GM06990 (cell line): ENCODE measurements around the gene ZNF48.

Experiments
- DNase-seq: peaks from one replicate; pipeline ENCODE4 v3.0.0-alpha.2; 2011; ENCODE audit not compliant: insufficient read length; ENCODE audit errors: extremely low read depth
- H3K27me3 ChIP-seq: replicated peaks from 2 replicates; pipeline ENCODE4 v1.6.0; 2011; ENCODE audit warnings: low read length; ENCODE audit not compliant: control insufficient read depth, insufficient read depth
- H3K36me3 ChIP-seq: 2 replicates; pipeline ENCODE4 v1.5.1; 2011; ENCODE audit warnings: low read length; ENCODE audit not compliant: control insufficient read depth, insufficient read depth
- H3K4me3 ChIP-seq: replicated peaks from 2 replicates; pipeline ENCODE4 v1.5.1; 2011; ENCODE audit warnings: low read depth, mild to moderate bottlenecking, control low read depth, low read length
- TF ChIP-seq, protein P1 (sequence below): IDR thresholded peaks from 2 replicates; pipeline ENCODE4 v1.5.1; 2011; ENCODE audit warnings: low read length, control low read depth, mild to moderate bottlenecking, inconsistent platforms; ENCODE audit not compliant: insufficient read depth, poor library complexity, severe bottlenecking

ZNF48 gene

DNA sequence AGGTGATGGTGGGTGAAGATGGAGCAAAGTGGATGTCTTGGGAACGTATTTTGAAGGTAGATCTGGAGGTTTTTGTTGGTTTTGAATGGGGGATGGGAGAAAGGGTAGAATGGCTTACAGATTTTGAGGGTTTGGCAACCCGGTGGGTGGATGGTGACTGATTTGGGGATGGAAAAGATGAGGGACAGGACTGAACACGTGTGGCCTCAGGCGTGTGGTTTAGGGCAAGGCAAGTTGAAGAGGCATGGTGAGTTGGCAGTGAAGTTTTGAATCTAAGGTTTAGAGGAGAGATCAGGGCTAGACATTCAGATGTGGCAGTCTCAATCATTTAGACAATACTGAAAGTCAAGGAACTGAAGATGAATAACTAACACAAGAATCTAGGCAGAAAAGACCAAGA, 39.6 kb downstream of the ZNF48 start:
- no peaks in the 10 kb centered on the region for H3K27me3 ChIP-seq

DNA sequence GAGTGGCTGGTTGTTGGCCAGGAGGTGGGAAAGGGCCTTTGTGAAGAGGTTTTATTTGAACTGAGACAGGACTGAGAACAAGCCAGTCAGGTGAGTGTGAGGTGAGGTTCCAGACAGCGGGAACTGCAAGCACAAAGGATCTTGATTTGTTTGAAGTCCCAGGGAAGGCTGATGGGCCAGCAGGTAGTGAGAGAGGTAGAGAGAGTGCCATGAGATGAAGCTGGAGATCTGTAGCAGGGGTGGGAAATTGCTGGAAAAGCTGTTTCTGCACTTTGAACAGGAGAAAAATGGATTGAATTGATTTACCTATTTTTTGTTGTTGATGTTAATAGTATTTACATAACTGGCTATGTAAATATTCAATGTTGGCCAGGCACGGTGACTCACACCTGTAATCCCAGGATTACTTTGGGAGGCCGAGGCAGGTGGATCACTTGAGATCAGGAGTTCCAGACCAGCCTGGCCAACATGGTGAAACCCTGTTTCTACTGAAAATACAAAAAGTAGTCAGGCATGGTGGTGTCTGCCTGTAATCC, 42.4 kb downstream of the ZNF48 start:
- TF ChIP-seq, protein P1, sequence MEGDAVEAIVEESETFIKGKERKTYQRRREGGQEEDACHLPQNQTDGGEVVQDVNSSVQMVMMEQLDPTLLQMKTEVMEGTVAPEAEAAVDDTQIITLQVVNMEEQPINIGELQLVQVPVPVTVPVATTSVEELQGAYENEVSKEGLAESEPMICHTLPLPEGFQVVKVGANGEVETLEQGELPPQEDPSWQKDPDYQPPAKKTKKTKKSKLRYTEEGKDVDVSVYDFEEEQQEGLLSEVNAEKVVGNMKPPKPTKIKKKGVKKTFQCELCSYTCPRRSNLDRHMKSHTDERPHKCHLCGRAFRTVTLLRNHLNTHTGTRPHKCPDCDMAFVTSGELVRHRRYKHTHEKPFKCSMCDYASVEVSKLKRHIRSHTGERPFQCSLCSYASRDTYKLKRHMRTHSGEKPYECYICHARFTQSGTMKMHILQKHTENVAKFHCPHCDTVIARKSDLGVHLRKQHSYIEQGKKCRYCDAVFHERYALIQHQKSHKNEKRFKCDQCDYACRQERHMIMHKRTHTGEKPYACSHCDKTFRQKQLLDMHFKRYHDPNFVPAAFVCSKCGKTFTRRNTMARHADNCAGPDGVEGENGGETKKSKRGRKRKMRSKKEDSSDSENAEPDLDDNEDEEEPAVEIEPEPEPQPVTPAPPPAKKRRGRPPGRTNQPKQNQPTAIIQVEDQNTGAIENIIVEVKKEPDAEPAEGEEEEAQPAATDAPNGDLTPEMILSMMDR = no peak
- DNase-seq = no peak
- Histone ChIP-seq H3K36me3 (no peaks in the 10 kb centered on the region; the same call in 1 of the 2 replicates), H3K4me3 (no peak overlapping the region), H3K27me3 (no peaks in the 10 kb centered on the region)

More for the DNA sequence above, 39.6 kb downstream of the ZNF48 start:
- Histone ChIP-seq H3K4me3 (no peak overlapping the region), H3K36me3 (no peaks in the 10 kb centered on the region)
- TF ChIP-seq, protein P1 = no peak
- no peak for DNase-seq

DNA sequence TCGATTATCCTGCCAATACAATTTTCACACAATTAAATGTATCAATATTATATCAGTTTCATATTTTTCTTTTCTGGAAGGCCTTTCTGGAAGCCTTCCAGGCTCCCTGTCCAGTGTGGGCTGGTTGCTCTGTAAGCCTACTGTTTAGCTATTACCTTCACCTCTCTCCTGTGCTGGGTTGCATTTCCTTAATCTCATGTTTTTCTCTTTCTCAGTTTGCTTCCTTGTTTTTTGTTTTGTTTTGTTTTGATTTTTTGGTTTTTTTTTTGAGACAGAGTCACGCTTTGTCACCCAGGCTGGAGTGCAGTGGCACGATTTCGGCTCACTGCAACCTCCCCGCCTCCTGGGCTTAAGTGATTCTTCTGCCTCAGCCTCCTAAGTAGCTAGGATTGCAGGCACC, 43.6 kb downstream of the ZNF48 start:
- Histone ChIP-seq H3K4me3 (no peak overlapping the region), H3K36me3 (peaks cover 1% of the 10 kb centered on the region), H3K27me3 (no peaks in the 10 kb centered on the region)
- TF ChIP-seq, protein P1 = no peak
- no peak for DNase-seq

DNA sequence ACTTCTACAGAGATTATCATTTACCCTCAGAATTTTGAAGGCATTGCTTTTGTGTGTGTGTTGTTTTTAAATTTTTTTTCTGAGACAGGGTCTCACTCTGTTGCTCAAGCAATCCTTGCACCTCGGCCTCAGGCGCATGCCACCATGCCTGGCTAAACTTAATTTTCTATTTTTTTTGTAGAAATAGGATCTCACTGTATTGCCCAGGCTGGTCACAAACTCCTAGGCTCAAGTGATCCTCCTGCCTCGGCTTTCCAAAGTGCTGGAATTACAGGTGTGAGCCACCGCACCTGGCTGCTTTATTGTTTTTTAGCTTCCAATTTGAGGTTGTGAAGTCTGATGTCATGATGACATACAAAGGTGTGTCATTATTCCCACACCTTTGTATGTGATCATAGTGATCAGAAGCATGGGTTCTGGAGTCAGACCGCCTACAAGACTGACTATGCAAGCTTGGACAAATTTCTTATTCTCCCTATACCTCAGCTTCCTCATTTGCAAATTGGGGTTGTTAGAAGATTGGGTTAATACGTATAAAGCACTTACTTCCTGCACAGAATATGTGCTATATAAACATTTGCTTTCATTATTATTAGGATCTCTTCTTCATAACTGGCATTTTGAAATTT, 44.6 kb downstream of the ZNF48 start:
- TF ChIP-seq, protein P1 = no peak
- Histone ChIP-seq H3K27me3 (no peaks in the 10 kb centered on the region), H3K36me3 (peaks cover 1% of the 10 kb centered on the region), H3K4me3 (no peak overlapping the region)
- DNase-seq = no peak

DNA sequence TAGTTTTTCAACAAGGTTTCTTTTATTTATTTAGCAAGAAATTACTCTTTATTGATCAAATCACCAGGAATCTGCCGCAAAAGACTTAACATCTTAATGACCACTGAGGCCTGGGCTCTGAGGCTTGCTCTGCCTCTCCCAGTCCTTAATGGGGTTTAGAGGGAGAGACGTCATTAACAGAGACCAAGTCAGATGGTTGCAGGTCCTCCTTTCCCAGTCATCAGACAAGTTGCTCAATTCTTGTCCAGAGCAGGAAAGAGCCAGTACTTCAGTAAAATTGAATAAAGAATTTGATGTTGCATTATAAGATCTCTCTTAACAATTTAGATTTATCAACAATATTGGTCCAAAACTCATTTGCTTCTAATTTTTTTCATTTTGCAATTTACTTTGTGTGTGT, 48.4 kb downstream of the ZNF48 start:
- no peaks in the 10 kb centered on the region for H3K27me3 ChIP-seq
- no peak overlapping the region for H3K4me3 ChIP-seq
- peaks cover 1% of the 10 kb centered on the region for H3K36me3 ChIP-seq
- TF ChIP-seq, protein P1 = no peak
- no peak for DNase-seq
